Astrocyte (in vitro differentiated cells and primary cell): Measurements from ENCODE around the gene PRKCA. TPM values are rescaled to one million over a fixed set of nuclear protein-coding genes. Genes with fewer than 3 reads are reported as not detected.
A peak's percentile ranks its signal among the peaks of the same experiment; 100 is the strongest.

Experiments used
- DNase-seq: peaks from one replicate; pipeline ENCODE4 v3.0.0-alpha.2; 2010; ENCODE audit warnings: low read depth
- FAIRE-seq: peaks from 2 replicates; lab custom pipeline; 2011; peaks lifted over from hg19 to GRCh38; lab: Jason Lieb, UNC
- H2AFZ ChIP-seq: 2 replicates; pipeline ENCODE4 v1.6.0; 2012; ENCODE audit warnings: low read depth, low read length, inconsistent platforms
- H3K27ac ChIP-seq: 2 replicates; pipeline ENCODE4 v1.5.1; 2011; ENCODE audit warnings: low read depth, low read length, inconsistent platforms
- H3K27me3 ChIP-seq: 2 replicates; pipeline ENCODE4 v1.6.0; 2011; ENCODE audit warnings: low read length, inconsistent platforms; ENCODE audit not compliant: insufficient read depth
- H3K36me3 ChIP-seq: 2 replicates; pipeline ENCODE4 v1.5.1; 2011; ENCODE audit warnings: low read length, inconsistent platforms; ENCODE audit not compliant: insufficient read depth
- H3K4me1 ChIP-seq: 2 replicates; pipeline ENCODE4 v1.5.1; 2011; ENCODE audit warnings: low read length, inconsistent platforms; ENCODE audit not compliant: insufficient read depth
- H3K4me2 ChIP-seq: 2 replicates; pipeline ENCODE4 v1.6.0; 2012; ENCODE audit warnings: low read length, inconsistent platforms
- H3K4me3 ChIP-seq: 2 replicates; pipeline ENCODE4 v1.5.1; 2011; ENCODE audit warnings: low read depth, mild to moderate bottlenecking, low read length, inconsistent platforms; ENCODE audit not compliant: insufficient read depth
- H3K79me2 ChIP-seq: 2 replicates; pipeline ENCODE4 v1.6.0; 2012; ENCODE audit warnings: mild to moderate bottlenecking, low read length, inconsistent platforms; ENCODE audit not compliant: insufficient read depth
- H3K9ac ChIP-seq: 2 replicates; pipeline ENCODE4 v1.6.0; 2012; ENCODE audit warnings: mild to moderate bottlenecking, low read length, inconsistent platforms
- H3K9me3 ChIP-seq: 2 replicates; pipeline ENCODE4 v1.5.1; 2012; ENCODE audit warnings: low read depth, mild to moderate bottlenecking, low read length, inconsistent platforms; ENCODE audit not compliant: insufficient read depth
- H4K20me1 ChIP-seq: 2 replicates; pipeline ENCODE4 v1.6.0; 2012; ENCODE audit warnings: low read length, inconsistent platforms; ENCODE audit not compliant: insufficient read depth
- H3K27ac Mint-ChIP-seq: one replicate; pipeline ENCODE4 v1.8.0; 2021; ENCODE audit warnings: mild to moderate bottlenecking, mixed read lengths; ENCODE audit not compliant: unreplicated experiment
- H3K27me3 Mint-ChIP-seq: one replicate; pipeline ENCODE4 v1.8.0; 2021; ENCODE audit warnings: low read depth, mixed read lengths; ENCODE audit not compliant: unreplicated experiment
- H3K36me3 Mint-ChIP-seq: one replicate; pipeline ENCODE4 v1.8.0; 2021; ENCODE audit warnings: low read depth, mixed read lengths; ENCODE audit not compliant: unreplicated experiment
- H3K4me1 Mint-ChIP-seq: one replicate; pipeline ENCODE4 v1.8.0; 2021; ENCODE audit warnings: low read depth, mixed read lengths; ENCODE audit not compliant: unreplicated experiment
- H3K4me3 Mint-ChIP-seq: one replicate; pipeline ENCODE4 v1.8.0; 2021; ENCODE audit warnings: mild to moderate bottlenecking, moderate library complexity, mixed read lengths; ENCODE audit not compliant: unreplicated experiment
- H3K9me3 Mint-ChIP-seq: one replicate; pipeline ENCODE4 v1.8.0; 2021; ENCODE audit warnings: mild to moderate bottlenecking, mixed read lengths; ENCODE audit not compliant: unreplicated experiment
- CTCF ChIP-seq: IDR thresholded peaks from 2 replicates; pipeline ENCODE4 v1.5.1; 2011; ENCODE audit warnings: low read depth, mild to moderate bottlenecking, inconsistent platforms, low read length, moderate library complexity; ENCODE audit not compliant: insufficient read depth
- EZH2 ChIP-seq: IDR thresholded peaks from 2 replicates; pipeline ENCODE4 v1.6.1; 2012; ENCODE audit warnings: mild to moderate bottlenecking, low read length, inconsistent platforms; ENCODE audit not compliant: insufficient read depth
- total RNA-seq: library from RNA; stranded (reverse); gene quantifications from 2 replicates; pipeline ENCODE4 v1.2.1, GENCODE V29; 2021

Gene PRKCA
- total RNA-seq, 1 donor from 2014 or later, result 49.9 TPM

- Histone ChIP-seq H3K4me3 (no peak overlapping the region), H3K9ac (no peak overlapping the region), H3K27ac (no peak overlapping the region), H3K79me2 (peaks cover 10% of the 10 kb centered on the region), H2AFZ (no peak overlapping the region), H3K27me3 (no peaks in the 10 kb centered on the region), H3K36me3 (peaks cover 6% of the 10 kb centered on the region), H3K4me1 (peaks cover 12% of the 10 kb centered on the region), H4K20me1 (no peaks in the 10 kb centered on the region), H3K9me3 (no peaks in the 10 kb centered on the region), H3K4me2 (peak overlapping the region; percentile 64)
- H3K27me3 Mint-ChIP-seq, result no peaks in the 10 kb centered on the region
- FAIRE-seq, result no peak
- TF ChIP-seq EZH2, result no peak
- TF ChIP-seq CTCF, result peak; percentile 8
- peaks cover 35% of the 10 kb centered on the region for H3K4me1 Mint-ChIP-seq
- H3K36me3 Mint-ChIP-seq, result peaks cover 5% of the 10 kb centered on the region
- peak; percentile 69 for DNase-seq
- no peaks in the 10 kb centered on the region for H3K9me3 Mint-ChIP-seq
- H3K4me3 Mint-ChIP-seq, result peak overlapping the region; percentile 6
- H3K27ac Mint-ChIP-seq, result peak overlapping the region; percentile 79
Observed at GRCh38 chr17:66533572-66533971, 231.2 kb downstream of the PRKCA start.

GRCh38 chr17:66533986-66534385, 231.6 kb downstream of the PRKCA start:
- Histone ChIP-seq H3K27ac (no peak overlapping the region), H3K79me2 (peaks cover 9% of the 10 kb centered on the region), H3K9me3 (no peaks in the 10 kb centered on the region), H3K9ac (no peak overlapping the region), H3K27me3 (no peaks in the 10 kb centered on the region), H3K4me1 (peaks cover 17% of the 10 kb centered on the region), H3K4me3 (no peak overlapping the region), H3K4me2 (peak overlapping the region; percentile 64), H2AFZ (no peak overlapping the region), H4K20me1 (no peaks in the 10 kb centered on the region), H3K36me3 (peaks cover 6% of the 10 kb centered on the region)
- peaks cover 5% of the 10 kb centered on the region for H3K36me3 Mint-ChIP-seq
- DNase-seq, result no peak
- no peaks in the 10 kb centered on the region for H3K9me3 Mint-ChIP-seq
- no peak for FAIRE-seq
- H3K27ac Mint-ChIP-seq, result peak overlapping the region; percentile 79
- no peaks in the 10 kb centered on the region for H3K27me3 Mint-ChIP-seq
- TF ChIP-seq CTCF (no peak), EZH2 (no peak)
- H3K4me3 Mint-ChIP-seq, result peak overlapping the region; percentile 6
- peaks cover 38% of the 10 kb centered on the region for H3K4me1 Mint-ChIP-seq

- no peaks in the 10 kb centered on the region for H3K36me3 Mint-ChIP-seq
- H3K4me3 Mint-ChIP-seq, result no peak overlapping the region
- DNase-seq, result no peak
- H3K9me3 Mint-ChIP-seq, result no peaks in the 10 kb centered on the region
- Histone ChIP-seq H3K4me1 (peaks cover 27% of the 10 kb centered on the region), H3K9ac (no peak overlapping the region), H3K27ac (no peak overlapping the region), H3K4me3 (no peak overlapping the region), H3K36me3 (no peaks in the 10 kb centered on the region), H3K4me2 (no peak overlapping the region), H3K9me3 (no peaks in the 10 kb centered on the region), H4K20me1 (no peaks in the 10 kb centered on the region), H3K27me3 (no peaks in the 10 kb centered on the region), H2AFZ (no peak overlapping the region), H3K79me2 (peaks cover 9% of the 10 kb centered on the region)
- TF ChIP-seq CTCF, result no peak
- no peak overlapping the region for H3K27ac Mint-ChIP-seq
- H3K27me3 Mint-ChIP-seq, result no peaks in the 10 kb centered on the region
- no peak for FAIRE-seq
- peaks cover 53% of the 10 kb centered on the region for H3K4me1 Mint-ChIP-seq
Observed at GRCh38 chr17:66535611-66536010, 233.2 kb downstream of the PRKCA start.
